Fibroblast of skin of abdomen (primary cell): Measurements from ENCODE around the gene LRRK1.
A peak's percentile ranks its signal among the peaks of the same experiment; 100 is the strongest.

ENCODE experiments used
- DNase-seq: peaks from one replicate; pipeline ENCODE4 v3.0.0-alpha.2; 2013

Gene LRRK1

DNA sequence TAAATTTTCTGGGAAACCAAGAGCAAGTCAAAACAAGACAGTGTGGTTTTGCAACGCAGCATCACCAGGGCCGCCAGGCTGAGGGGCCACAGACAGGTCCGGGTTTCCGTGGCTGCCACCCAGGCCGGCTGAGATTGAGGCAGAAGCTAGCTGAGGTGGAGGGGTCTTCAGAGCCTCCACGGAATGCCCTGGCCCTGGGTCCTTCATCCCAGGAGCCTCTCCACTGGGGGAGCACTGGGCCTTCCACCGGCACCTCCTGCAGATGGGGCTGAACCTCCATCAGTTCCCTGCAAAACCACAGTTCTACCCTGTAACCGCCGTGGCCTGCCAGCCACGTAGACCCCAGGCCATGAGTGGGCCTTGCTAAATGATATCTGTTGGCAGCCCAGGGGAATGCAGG lies 180.0 kb downstream of the LRRK1 start:
- DNase-seq = no peak

DNA sequence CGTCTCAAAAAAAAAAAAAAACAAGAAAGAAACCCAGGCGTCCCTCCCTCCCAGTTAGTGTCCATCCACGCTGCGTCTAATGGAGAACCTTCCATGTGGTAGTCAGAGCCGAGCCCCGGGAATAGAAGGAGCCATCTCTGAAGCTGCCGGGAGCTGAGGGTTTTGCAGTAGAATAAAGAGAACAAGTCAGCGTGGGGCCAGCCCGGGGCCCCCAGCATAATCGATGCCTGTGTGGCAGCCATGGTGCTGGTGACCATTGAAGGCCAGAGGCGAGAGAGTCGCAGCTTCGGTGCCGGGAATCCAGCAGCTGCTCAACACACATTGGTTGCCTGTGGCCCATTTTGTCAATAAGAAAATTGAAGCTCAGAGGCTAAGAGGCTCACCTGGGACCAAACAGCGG lies 181.0 kb downstream of the LRRK1 start:
- DNase-seq = no peak

DNA sequence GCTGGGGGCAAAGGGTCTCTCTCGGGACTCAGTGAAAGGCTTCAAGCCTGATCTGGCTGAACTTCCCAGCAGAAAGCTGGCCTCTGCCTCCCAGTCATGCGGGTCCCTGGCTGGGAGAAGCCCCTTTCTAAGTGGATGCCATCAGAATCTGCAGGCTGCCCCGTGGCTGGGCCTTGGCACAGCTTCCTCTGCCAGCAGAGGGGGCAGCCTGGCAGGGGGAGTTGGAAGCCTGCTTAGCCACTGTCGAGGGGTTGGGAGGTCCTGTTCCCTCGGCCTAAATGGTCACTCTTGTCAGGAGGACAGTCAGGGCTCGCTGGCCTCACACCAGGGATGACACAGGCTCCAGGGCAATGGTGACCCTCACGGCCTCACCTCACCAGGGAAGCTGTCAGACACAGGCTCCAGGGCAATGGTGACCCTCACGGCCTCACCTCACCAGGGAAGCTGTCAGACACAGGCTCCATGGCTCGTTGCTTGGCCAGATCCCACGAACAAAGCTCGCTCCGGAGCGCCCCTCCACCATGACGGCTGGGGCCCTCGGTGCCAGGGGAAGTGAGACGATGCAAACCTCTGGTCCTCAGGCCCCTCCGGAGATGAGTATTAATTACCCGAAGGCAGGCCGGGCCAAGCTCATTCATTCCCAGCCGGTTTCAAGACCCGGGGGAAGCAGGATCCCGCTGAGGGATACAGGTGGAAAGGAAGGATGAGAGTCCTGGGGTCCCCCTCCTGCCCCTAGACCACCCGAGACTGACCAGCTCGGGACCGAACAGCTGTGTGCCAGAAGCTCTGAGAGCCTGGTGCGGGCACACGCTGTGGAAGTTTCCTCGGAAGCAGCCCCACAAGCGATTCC lies 181.7 kb downstream of the LRRK1 start:
- no peak for DNase-seq

DNA sequence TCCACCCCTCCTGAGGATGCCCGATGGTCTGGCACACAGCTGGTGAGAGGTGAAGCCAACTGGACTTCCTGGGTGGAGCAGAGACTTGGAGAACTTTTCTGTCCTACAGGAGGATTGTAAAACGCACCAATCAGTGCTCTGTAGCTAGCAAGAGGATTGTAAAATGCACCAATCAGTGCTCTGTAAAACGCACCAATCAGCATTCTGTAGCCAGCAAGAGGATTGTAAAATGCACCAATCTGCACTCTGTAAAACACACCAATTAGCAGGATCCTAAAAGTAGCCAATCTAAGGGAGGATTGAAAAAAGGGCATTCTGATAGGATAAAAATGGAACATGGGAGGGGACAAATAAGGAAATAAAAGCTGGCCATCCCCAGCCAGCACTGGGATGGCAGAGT lies 182.5 kb downstream of the LRRK1 start:
- no peak for DNase-seq

DNA sequence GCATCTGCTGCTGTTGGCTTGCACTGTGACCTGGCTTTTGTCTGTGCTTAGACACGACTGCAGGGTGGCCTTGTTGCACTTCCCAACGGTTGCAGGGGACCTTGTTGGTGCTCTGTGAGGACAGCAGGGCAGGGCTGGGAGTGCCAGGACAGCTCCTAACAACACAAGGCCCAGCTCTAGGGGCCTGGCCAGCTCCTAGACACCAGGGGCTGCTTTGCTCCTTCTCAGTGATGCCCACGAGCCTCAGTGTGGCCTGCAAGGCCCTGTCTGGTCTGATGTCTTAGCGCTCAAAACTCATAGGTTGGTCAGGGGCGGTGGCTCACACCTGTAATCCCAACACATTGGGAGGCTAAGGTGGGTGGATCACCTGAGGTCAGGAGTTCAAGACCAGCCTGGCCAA lies 183.6 kb downstream of the LRRK1 start:
- no peak for DNase-seq

DNA sequence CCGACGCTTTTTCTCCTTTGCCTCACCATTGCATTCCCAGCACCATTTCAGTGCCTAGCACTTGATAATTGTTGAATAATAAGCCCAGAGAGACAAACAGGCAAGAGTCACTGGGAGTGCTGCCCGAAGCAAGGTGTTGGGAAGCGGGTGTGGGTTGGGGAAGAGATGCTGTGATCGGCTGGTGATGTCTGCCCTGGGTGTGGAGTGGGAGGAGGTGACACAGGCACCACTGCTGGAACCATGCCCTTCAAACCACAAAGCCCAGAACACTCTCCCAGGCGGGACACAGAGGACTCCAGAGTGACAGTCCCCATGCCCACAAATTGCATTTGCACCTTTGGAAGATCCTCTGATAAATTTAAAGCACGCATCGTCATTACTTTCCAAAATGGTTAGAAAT lies 184.4 kb downstream of the LRRK1 start:
- DNase-seq = no peak

DNA sequence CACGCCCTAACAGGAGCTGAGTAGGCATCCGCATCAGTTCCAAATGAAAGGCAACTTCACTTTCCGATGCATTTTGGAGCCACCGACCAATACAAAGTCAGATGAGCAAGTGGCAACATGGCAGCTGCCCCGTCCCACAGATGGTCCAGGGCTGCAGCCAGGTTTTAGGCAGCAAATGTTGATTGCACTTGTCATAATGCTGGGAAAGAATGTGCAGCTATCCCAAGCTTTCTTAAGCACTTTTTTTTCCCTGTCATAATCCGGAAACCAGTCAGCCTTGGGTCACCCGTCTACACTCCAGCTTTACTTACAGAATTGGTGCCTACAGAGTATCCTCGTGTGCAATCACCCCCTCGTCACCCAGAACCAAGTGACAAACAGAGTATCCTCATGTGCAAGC lies 185.0 kb downstream of the LRRK1 start:
- DNase-seq = no peak

DNA sequence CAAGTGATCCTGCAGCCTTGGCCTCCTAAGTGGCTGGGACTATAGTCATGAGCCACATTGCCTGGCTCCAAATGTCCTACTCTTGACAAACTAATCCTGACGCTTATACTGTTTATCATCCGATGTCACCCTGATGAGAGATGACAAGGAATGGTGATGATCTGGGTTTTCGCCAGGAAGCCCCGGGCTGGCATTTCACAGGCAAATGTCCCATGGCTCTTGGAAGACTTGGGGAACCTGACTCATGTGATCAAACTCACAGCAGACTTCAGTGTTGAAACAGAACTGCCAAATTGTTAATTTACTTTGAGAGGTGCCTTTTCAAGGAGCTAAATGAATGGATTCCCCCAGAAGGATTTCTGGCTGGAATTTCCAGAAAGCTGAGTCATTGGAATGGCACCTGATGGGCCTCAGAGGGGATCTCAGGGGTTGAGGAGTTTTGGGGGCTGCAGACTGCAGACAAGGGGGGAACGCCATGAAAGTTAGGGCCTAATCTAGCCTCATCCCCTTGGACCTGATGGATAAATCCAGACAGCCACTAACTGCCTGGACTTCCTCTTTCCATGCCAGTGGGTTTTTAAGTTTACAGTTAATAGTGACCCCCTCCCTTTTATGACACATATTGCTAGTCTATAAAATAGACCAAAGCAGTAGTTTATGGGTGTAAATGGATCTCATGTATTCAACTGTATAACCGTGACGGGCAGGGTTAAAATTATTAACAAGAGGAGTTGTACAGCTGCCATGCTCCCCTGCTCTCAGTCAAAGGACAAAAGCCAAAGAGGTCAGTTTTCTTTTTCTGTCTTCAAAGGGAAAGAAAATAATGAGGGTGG lies 186.1 kb downstream of the LRRK1 start:
- DNase-seq = peak; percentile 64

DNA sequence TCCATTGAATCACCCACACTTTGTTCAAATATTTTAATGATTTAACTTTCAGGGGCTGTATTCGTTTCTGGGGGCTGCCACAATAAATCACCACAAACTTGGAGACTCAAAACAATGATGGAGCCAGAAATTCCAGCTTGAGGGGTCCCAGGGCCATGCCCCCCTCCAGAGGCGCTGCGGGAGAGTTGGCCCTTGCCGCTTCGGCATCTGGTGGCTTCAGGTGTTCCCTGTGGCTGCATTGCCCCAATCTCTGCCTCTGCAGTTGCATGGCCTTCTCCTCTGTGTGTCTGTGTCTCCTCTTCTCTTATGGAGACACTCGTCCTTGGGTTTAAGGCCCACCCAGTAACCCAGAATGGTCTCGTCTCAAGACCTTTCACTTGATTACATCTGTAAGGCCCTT lies 187.9 kb downstream of the LRRK1 start:
- no peak for DNase-seq

DNA sequence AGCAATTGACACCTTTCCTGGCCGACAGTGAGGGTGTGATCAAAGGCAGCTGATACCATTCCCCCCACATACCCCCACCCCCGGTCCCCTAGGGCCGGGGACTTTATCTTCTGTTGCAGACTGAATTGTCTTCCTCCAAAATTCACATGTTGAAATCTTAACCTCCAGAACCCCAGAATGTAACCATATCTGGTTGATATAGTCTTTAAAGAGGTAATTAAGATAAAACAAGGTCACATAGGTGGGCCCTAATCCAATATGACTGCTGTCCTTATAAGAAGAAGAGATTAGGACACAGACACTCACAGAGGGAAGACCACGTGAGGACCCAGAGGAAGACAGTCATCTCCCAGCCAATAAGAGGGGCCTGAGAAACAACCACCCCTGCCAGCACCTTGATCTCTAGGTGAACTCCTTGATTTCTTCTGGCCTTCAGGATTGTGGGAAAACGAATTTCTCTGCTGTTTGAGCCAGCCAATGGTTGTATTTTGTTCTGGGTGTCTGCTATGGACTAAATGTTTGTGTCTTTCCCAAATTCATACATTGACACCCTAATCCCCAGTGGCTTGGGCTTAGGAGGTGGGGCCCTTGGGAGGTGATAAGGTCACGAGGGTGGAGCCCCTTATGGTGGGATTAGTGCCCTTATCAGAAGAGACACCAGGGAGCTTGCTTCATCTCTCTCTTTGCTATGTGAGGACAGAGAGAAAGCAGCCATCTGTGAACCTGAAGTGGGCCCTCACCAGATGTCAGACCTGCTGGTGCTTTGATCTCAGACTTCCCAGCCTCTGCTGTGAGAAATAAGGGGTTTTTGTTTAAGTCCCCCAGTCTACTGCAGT lies 188.7 kb downstream of the LRRK1 start:
- DNase-seq = no peak

DNA sequence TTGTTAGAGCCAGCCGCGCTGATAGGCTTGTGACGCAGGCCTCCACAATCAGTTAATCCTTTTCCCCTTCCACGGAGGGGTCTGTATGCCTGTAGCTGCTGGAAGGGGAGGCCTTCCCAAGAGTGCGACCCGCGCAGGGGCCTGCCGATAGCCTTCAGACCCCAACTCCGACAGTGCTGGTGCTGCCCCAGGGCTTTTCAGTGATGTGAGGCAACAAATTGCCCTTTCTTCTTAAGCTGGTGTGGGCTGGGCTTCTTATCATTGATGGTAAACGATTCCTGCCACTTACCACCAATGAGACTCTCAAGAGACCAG lies 189.3 kb downstream of the LRRK1 start:
- no peak for DNase-seq

DNA sequence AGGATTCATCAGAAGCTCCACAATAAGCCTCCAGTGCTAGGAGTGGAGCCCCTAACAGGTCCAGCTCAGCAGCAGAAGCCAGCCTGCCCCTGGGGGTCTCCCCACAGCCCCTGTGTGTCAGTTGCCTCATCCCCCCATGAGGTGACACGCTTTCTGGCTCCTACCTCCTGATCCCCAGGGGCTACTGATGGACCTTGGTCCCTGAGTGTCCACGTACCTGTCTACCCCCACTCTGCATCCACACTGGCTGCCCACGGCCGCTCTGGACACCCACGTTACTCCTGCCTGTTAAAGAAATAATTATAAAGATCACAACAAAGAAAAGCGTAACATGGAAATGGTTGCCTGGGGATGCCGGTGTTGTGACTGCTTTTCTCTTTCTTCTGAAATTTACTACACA lies 189.6 kb downstream of the LRRK1 start:
- no peak for DNase-seq

DNA sequence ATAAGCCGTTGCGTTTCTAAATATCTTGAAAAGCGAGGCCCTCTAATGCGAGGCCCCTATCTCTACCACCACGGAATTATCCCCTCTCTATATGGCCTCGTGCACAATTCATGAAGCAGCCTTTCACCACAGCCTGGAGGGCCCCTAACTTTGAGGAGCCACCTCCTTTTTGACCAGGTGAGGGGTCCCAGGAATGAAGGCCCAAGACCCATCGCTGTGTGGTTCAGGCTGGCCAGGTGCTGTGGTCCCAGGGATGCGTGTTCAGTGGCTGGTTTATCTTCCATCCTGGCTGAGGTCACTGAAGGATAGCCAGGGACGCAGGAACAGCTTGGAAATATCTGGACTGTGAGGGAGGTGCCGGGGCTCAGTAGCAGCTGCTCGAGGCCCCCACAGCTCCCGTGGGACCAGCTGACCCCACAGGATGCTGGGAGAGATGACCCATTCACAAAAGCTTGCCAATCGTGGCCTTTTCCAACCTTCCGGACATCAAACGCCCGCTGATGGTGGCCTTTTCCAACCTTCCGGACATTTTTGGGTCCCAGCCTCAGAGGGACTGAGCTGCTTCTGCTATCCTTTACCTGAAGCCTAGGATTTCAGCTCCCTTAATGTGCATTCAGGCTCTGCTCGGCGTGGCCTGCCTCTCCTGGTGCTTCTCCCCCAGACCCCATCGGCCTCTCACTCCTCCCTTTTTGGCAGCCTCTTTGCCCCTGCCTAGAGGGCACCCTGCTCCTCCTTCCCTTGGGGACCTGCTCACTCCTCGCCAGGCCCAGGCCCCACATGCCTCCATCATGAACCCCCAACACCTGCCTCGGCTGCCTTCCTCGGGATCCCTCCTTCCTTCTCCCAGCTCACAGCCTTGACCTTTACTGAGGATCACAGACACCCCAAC lies 191.8 kb downstream of the LRRK1 start:
- DNase-seq = no peak

DNA sequence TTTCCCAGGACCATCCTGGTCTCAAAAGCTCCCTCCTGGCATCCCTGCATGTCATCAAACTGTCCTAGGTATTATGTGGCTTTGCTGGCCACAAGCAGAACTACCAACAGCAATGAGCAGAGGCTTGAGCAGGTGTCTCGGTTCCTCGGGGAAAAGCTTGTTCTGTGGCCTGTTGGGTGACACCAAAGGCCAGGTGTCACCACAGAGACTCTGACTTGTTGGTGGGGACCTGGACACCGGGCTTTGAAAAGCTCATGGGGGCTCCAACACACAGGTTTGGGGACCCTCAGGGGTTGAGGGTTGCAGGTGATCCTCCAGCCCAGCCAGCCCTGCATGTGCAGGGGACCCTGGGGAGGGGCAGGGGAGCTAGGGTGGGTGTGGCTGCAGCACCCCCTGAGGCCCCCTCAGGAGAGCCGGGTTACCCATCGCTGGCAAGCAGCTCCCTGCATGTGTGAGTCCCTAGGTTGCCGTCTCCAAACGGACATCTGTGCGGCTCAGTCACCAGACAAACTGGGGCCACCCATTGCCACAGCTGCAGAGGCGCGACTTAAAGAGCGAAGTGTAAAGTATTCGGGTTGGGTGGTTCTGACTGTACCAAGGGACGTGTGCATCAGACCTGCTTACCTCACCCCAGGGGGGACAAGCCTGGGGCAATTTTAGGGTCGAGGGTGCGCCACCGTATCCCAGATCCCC lies 192.6 kb downstream of the LRRK1 start:
- no peak for DNase-seq

DNA sequence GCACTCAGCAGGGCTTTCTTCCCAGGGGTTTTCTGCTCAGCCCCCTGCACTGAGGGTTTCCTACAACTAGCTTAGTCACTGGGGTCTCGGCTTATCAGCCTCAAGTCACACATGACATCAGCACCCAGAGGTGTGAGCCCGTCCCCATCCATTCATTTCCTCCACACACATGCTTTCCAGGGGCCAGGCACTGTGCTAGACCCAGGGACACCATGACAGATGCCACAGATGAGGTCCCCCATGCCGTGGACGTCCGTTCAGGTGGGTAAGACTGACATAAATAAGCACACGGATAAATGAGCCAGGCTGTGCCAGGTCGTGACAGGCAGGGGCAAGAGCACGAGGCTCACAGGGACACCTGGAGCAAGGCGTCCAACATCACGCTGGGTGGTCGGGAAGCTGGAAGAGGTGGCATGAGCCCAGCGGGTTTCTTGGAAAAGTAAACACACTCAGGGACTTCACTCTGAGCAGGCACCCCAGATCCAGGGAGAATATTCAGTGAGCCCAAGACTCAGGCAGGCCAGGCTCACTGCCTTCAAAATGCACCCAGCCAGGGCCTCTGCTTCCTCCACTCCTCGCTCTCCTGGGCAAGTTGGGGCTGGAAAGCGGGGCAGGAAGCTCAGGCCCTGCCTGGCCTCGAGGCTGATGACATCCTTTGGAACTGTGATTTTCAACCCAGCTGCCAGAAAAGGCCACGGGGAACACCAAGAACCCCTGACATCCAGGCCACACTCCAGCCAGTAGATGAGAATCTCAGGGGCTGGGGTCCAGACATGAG lies 193.4 kb downstream of the LRRK1 start:
- no peak for DNase-seq

DNA sequence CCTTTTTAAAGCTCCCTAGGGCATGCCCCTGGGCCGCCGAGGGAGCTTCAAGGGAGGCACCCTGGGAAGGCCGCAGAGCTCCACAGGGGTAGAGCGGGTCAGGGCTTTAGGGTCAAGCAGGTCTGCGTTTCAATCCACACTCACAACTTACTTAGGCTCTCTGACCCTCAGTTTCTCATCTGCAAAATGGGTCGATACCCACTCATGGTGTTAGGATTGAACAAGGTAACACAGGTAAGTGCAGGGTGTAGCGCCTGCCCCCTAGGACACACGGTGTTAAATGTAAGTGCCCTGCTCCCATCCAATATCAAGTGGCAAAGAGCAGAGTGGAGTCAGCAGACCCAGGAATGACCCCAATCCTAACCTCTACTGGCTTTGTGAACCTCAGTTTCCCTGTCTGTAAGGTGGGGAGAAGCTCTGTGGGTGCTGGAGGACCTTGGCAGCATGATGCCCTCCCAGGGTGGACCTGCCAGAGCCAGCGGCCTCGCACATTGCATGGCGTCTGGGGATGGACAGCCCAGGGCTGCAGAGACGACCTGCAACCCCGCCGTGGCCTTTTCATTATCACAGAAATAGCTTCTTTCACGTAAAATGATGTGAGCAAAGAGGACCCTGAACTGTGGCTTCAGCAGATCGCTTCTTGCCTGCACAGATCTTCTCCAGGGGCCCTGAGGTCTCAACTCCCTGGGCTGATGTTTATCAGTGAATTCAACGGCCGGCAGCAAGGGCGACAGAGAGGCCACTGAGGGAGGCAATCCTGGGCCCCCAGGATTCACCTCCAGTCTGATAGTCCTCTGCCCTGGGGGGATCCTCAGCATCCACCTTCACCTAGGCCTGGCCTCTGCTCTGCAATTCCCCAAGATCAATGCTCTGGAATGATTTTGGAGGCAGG lies 194.2 kb downstream of the LRRK1 start:
- no peak for DNase-seq

DNA sequence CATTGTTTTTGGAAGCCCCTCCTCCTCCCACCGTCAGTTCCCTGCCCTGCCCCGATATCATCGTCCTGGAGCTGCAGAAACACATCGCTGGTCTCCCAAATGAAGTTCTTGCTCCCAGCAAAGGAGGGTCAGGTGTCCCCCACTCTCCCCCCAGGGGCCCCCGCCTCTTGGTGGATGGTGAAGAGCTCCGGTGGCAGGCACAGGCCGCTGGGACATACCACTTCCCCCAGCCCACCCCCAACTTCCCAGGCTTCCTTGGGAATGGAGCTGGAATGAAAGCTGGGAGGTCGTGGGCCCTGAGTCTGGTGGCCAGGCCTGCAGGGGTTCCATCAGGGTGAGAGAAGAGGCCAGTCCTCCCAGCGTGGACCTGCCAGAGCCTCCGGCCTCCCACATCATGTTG lies 195.0 kb downstream of the LRRK1 start:
- DNase-seq = no peak

DNA sequence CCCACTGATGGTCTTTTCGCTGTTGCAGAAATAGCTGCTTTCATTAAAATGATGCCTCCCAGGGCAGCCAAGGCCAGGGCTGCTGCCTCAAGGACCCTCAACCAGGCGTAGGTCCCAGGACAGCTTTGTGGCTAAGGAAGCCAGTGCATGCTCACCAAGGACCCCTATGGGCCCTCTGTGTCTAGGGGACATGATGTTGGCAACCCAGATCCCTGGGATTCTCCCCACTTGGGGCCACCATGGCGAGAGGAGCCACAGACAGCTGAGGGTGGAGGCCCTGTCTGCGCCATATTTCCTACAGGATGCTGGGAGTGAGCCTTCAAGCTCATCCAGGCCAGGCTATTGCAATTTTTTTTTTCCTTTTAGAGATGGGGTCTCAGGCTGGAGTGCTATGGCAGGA lies 195.5 kb downstream of the LRRK1 start:
- DNase-seq = no peak

DNA sequence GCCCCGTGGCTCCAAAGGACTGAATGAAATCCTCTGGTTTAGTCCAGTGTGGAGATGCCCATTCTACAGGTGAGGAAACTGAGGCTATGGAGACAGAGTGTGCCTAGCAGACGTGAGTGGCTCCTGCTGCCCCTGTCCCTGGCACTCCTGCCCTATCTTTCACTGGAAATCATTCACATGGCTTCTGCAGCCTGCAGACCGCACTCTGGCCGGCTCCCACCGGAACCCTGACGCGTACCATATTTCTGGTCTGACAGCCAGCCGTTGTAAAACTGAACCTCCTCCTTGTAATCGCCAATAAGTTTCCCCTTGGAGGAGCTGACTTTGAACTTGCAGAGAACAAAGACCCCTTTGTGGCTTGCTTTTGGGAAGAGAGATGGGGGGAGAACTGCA lies 196.2 kb downstream of the LRRK1 start:
- DNase-seq = no peak
